Prostate gland (tissue), 2 donors: ENCODE data around the gene AP2A1.

Experiments used
- CTCF ChIP-seq, 4 experiments: fragments of 200-600 bp in 2 of 4; fragments of 450-650 bp in 2 of 4; sonication (generic) in 2 of 4; IDR thresholded peaks; 1 replicate in 3 of 4; 2 replicates in 1 of 4; pipeline ENCODE4 v1.5.1; 2016 to 2019; ENCODE audit warnings: antibody characterized with exemption in 4 of 4, mild to moderate bottlenecking in 2 of 4, moderate library complexity in 2 of 4
- POLR2A ChIP-seq: fragments of 450-650 bp; IDR thresholded peaks from one replicate; pipeline ENCODE4 v1.6.1; 2016; ENCODE audit warnings: antibody characterized with exemption, mild to moderate bottlenecking

DNA sequence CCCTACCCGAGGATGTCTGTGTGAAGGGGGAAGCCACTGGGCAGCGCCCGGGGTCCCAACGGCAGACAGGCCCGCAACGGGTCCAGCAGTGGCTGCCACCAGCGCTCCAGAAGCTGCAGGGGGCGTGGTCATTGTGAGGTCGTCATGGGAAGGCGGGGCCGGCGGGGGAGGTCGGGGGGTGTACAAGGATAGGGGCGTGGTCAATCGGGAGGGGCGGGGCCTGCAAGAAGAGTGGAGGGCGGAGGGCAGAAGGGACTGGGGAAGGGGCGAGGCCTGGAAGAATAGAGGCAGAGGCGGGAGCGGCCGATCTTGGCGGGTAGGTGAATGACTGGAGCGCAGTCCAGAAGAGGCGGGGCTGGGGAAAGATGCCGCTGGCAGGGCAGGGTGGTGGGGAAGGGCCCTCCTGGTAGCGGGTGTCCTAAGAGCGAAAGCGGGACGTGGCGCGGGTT is 41.9 kb downstream of the AP2A1 start:
- TF ChIP-seq CTCF (IDR thresholded peaks at IDR 0.05) (peak in 1 of 4 experiments; percentile 4), POLR2A (peak; percentile 76)
